ENCODE data around the gene CCDC186.

The CCDC186 gene

GRCh38 chr10:114110174-114110972, 63.6 kb downstream of the CCDC186 start:
- no peak for DNase-seq (ENCODE audit: low spot score)

GRCh38 chr10:114103284-114103683, 70.7 kb downstream of the CCDC186 start:
- peak; percentile 85 for DNase-seq (ENCODE audit: low spot score)

- no peak for DNase-seq (ENCODE audit: low spot score)
Measured at GRCh38 chr10:114102256-114102655, 71.7 kb downstream of the CCDC186 start.

GRCh38 chr10:114100848-114101741, 72.9 kb downstream of the CCDC186 start:
- DNase-seq (ENCODE audit: low spot score), result no peak

- DNase-seq (ENCODE audit: low spot score), result no peak
Measured at GRCh38 chr10:114096864-114097263, 77.1 kb downstream of the CCDC186 start.

- DNase-seq (ENCODE audit: low spot score), result no peak
Measured at GRCh38 chr10:114095559-114096337, 78.3 kb downstream of the CCDC186 start.

GRCh38 chr10:114094795-114095194, 79.2 kb downstream of the CCDC186 start:
- DNase-seq (ENCODE audit: low spot score), result no peak

GRCh38 chr10:114087655-114088054, 86.3 kb downstream of the CCDC186 start:
- no peak for DNase-seq (ENCODE audit: low spot score)

GRCh38 chr10:114087255-114087654, 86.7 kb downstream of the CCDC186 start:
- no peak for DNase-seq (ENCODE audit: low spot score)

GRCh38 chr10:114084215-114084614, 89.8 kb downstream of the CCDC186 start:
- no peak for DNase-seq (ENCODE audit: low spot score)

- no peak for DNase-seq (ENCODE audit: low spot score)
Measured at GRCh38 chr10:114083040-114083439, 91.0 kb downstream of the CCDC186 start.

GRCh38 chr10:114081911-114082583, 92.0 kb downstream of the CCDC186 start:
- no peak for DNase-seq (ENCODE audit: low spot score)

GRCh38 chr10:114079421-114079820, 94.6 kb downstream of the CCDC186 start:
- DNase-seq (ENCODE audit: low spot score), result no peak

GRCh38 chr10:114078346-114078745, 95.7 kb downstream of the CCDC186 start:
- DNase-seq (ENCODE audit: low spot score), result no peak

- DNase-seq (ENCODE audit: low spot score), result no peak
Measured at GRCh38 chr10:114077815-114078219, 96.2 kb downstream of the CCDC186 start.

GRCh38 chr10:114077347-114077746, 96.7 kb downstream of the CCDC186 start:
- peak; percentile 39 for DNase-seq (ENCODE audit: low spot score)

GRCh38 chr10:114075093-114075492, 98.9 kb downstream of the CCDC186 start:
- DNase-seq (ENCODE audit: low spot score), result no peak

- DNase-seq (ENCODE audit: low spot score), result no peak
Measured at GRCh38 chr10:114073395-114074186, 100.4 kb downstream of the CCDC186 start.

GRCh38 chr10:114071178-114071577, 102.8 kb downstream of the CCDC186 start:
- no peak for DNase-seq (ENCODE audit: low spot score)

Measured in Ammon's horn (tissue), 1 donor.